ENCODE data around the gene FLVCR2. TPM values are rescaled to one million over a fixed set of nuclear protein-coding genes. Genes with fewer than 3 reads are reported as not detected.

Gene FLVCR2
- total and polyA plus RNA-seq, 2 of the 13 experiments (the other 11 are each of a cell fraction or from before 2014, with no cell fraction given): 9.9 to 10.5 TPM

DNA sequence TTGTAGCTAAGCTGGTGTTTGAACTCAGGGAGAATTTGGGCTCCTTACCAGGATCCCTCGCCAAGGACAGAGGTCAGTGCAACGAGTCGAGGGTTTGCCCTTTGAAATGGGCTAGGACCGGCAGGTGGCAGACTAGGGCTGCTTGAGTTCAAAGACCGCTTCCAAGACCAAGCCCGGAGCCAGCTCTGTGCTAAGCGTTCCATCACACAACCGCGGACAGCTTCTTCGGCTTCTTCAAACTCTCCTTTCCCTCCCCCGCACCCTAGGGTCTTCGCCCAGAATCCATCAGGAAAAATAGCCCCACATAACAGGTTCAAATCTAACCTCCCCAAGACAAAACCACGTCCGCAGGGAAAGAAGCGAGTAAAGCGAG lies 705 bp upstream of the FLVCR2 start (continued):
- TF ChIP-seq CCDC6 (CRISPR knock-in tag; IDR thresholded peaks at IDR 0.05) (0 out of 2 replicates have a peak, but pooled peaks have one; percentile 33), MAFK (conservative IDR thresholded peaks at IDR 0.05 in 1 of 2, IDR thresholded peaks at IDR 0.05 in 1 of 2; ENCODE audit: low read length in 2 of 2) (no peak), ZBTB33 (CRISPR knock-in tag; IDR thresholded peaks at IDR 0.05) (no peak), MAFF (IDR thresholded peaks at IDR 0.05; ENCODE audit: low read depth, low read length) (no peak), IRX3 (CRISPR knock-in tag; IDR thresholded peaks at IDR 0.05; ENCODE audit: borderline replicate concordance, low read depth) (0 out of 2 replicates have a peak, but pooled peaks have one; percentile 44), ZNF674 (CRISPR knock-in tag; IDR thresholded peaks at IDR 0.05; ENCODE audit: low read depth) (no peak), WIZ (CRISPR knock-in tag; IDR thresholded peaks at IDR 0.05) (no peak), ZNF256 (CRISPR knock-in tag; conservative IDR thresholded peaks at IDR 0.05) (no peak), ZNF44 (CRISPR knock-in tag; IDR thresholded peaks at IDR 0.05) (no peak), ZNF446 (CRISPR knock-in tag; IDR thresholded peaks at IDR 0.05) (no peak), TARDBP (CRISPR knock-in tag; IDR thresholded peaks at IDR 0.05) (peak; percentile 62), HMGXB4 (CRISPR knock-in tag; IDR thresholded peaks at IDR 0.05; ENCODE audit: borderline replicate concordance in 1 of 2, low read depth in 1 of 2) (peak in 1 of 2 experiments; percentile 87; a peak in 1 of 4 replicates), ZNF768 (CRISPR knock-in tag; IDR thresholded peaks at IDR 0.05) (no peak), RAD21 (CRISPR knock-in tag; IDR thresholded peaks at IDR 0.05) (peak; percentile 92), CREB3 (CRISPR knock-in tag; IDR thresholded peaks at IDR 0.05) (no peak)
- TF ChIP-seq, protein P1, sequence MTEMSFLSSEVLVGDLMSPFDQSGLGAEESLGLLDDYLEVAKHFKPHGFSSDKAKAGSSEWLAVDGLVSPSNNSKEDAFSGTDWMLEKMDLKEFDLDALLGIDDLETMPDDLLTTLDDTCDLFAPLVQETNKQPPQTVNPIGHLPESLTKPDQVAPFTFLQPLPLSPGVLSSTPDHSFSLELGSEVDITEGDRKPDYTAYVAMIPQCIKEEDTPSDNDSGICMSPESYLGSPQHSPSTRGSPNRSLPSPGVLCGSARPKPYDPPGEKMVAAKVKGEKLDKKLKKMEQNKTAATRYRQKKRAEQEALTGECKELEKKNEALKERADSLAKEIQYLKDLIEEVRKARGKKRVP (CRISPR knock-in tag; IDR thresholded peaks at IDR 0.05): no peak

Measured in HepG2 (cell line).